Measurements from ENCODE around the gene RANBP1.
A peak's percentile ranks its signal among the peaks of the same experiment; 100 is the strongest.

- TF ChIP-seq CTCF (IDR thresholded peaks at IDR 0.05; ENCODE audit: insufficient read depth, low read length) = no peak
- no peak for TF ChIP-seq GABPA (IDR thresholded peaks at IDR 0.05; ENCODE audit: low read depth)
- TF ChIP-seq REST (IDR thresholded peaks at IDR 0.05; ENCODE audit: insufficient replicate concordance, low read depth) = no peak
- TF ChIP-seq POLR2AphosphoS5 (IDR thresholded peaks at IDR 0.05; ENCODE audit: low read depth) = peak; percentile 6; the same call in 1 of the 2 replicates
- TF ChIP-seq SPI1 (IDR thresholded peaks at IDR 0.05; ENCODE audit: borderline replicate concordance, low read depth) = no peak
Measured at GRCh38 chr22:20116376-20116950, 559 bp downstream of the RANBP1 start.
